ENCODE results near the gene ZNF783.

The ZNF783 gene

GRCh38 chr7:149261829-149262617, at the start of gene ZNF783:
Gene ZNF783, plus strand, starts transcription at chr7:149262196. Its CDS starts 138 bp downstream, at chr7:149262334.
- DNase-seq (ENCODE audit: low spot score): peak; percentile 96
- TF ChIP-seq CTCF (IDR thresholded peaks at IDR 0.05; ENCODE audit: extremely low read depth, missing control alignments): peak; percentile 82

GRCh38 chr7:149214020-149214720, 47.8 kb upstream of the ZNF783 start:
- DNase-seq (ENCODE audit: low spot score): no peak
- no peak for TF ChIP-seq CTCF (IDR thresholded peaks at IDR 0.05; ENCODE audit: extremely low read depth, missing control alignments)

GRCh38 chr7:149216402-149216801, 45.6 kb upstream of the ZNF783 start:
- no peak for TF ChIP-seq CTCF (IDR thresholded peaks at IDR 0.05; ENCODE audit: extremely low read depth, missing control alignments)

GRCh38 chr7:149217570-149217969, 44.4 kb upstream of the ZNF783 start:
- no peak for TF ChIP-seq CTCF (IDR thresholded peaks at IDR 0.05; ENCODE audit: extremely low read depth, missing control alignments)
- no peak for DNase-seq (ENCODE audit: low spot score)

More at GRCh38 chr7:149216402-149216801, 45.6 kb upstream of the ZNF783 start:
- DNase-seq (ENCODE audit: low spot score): no peak

GRCh38 chr7:149218469-149219420, 43.3 kb upstream of the ZNF783 start:
- TF ChIP-seq CTCF (IDR thresholded peaks at IDR 0.05; ENCODE audit: extremely low read depth, missing control alignments): no peak
- no peak for DNase-seq (ENCODE audit: low spot score)

- DNase-seq (ENCODE audit: low spot score): no peak
- TF ChIP-seq CTCF (IDR thresholded peaks at IDR 0.05; ENCODE audit: extremely low read depth, missing control alignments): no peak
These were observed 41.5 kb upstream of the ZNF783 start for GRCh38 chr7:149220534-149220933.
